ENCODE measurements around the gene PLD1.
A peak's percentile ranks its signal among the peaks of the same experiment; 100 is the strongest.

PLD1 gene

DNA sequence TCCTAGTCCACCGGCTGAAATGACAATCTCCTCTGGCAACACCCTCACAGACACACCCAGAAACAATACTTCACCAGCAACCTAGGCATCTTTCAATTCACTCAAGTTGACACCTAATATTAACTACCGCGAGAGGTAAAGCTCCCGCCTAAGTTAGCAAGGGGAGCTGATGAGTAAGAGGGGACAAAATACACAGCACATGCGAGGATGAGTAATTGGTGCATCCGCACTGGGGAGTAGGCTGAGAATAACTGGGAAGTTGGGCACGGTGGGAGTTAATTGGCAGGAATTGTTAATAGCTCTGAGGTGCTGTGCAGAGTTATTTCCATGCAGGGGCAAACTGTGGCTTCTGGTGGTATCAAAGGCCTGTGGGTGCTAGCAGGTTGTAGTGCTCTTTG, 14.5 kb upstream of the PLD1 start:
- TF ChIP-seq MYC (IDR thresholded peaks at IDR 0.05; ENCODE audit: low read depth, low read length) (no peak), POLR2A (IDR thresholded peaks at IDR 0.05; ENCODE audit: extremely low read depth, insufficient read length) (no peak)
- TF ChIP-seq, protein P1, sequence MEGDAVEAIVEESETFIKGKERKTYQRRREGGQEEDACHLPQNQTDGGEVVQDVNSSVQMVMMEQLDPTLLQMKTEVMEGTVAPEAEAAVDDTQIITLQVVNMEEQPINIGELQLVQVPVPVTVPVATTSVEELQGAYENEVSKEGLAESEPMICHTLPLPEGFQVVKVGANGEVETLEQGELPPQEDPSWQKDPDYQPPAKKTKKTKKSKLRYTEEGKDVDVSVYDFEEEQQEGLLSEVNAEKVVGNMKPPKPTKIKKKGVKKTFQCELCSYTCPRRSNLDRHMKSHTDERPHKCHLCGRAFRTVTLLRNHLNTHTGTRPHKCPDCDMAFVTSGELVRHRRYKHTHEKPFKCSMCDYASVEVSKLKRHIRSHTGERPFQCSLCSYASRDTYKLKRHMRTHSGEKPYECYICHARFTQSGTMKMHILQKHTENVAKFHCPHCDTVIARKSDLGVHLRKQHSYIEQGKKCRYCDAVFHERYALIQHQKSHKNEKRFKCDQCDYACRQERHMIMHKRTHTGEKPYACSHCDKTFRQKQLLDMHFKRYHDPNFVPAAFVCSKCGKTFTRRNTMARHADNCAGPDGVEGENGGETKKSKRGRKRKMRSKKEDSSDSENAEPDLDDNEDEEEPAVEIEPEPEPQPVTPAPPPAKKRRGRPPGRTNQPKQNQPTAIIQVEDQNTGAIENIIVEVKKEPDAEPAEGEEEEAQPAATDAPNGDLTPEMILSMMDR (IDR thresholded peaks at IDR 0.05; ENCODE audit: low read depth, low read length), result no peak
- TF ChIP-seq, protein P2, sequence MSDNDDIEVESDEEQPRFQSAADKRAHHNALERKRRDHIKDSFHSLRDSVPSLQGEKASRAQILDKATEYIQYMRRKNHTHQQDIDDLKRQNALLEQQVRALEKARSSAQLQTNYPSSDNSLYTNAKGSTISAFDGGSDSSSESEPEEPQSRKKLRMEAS (IDR thresholded peaks at IDR 0.05; ENCODE audit: low read depth, low read length), result no peak
- no peak overlapping the region for H3K4me3 ChIP-seq (ENCODE audit: low read depth, low read length)
- no peak for DNase-seq (ENCODE audit: low read depth)

GRCh38 chr3:171824116-171824515, 13.8 kb upstream of the PLD1 start:
- no peak overlapping the region for H3K4me3 ChIP-seq (ENCODE audit: low read depth, low read length)
- peak; percentile 44 for DNase-seq (ENCODE audit: low read depth)
- TF ChIP-seq, protein P2 (IDR thresholded peaks at IDR 0.05; ENCODE audit: low read depth, low read length), result peak; percentile 43; the same call in 1 of the 2 replicates
- no peak for TF ChIP-seq MYC (IDR thresholded peaks at IDR 0.05; ENCODE audit: low read depth, low read length)

DNA sequence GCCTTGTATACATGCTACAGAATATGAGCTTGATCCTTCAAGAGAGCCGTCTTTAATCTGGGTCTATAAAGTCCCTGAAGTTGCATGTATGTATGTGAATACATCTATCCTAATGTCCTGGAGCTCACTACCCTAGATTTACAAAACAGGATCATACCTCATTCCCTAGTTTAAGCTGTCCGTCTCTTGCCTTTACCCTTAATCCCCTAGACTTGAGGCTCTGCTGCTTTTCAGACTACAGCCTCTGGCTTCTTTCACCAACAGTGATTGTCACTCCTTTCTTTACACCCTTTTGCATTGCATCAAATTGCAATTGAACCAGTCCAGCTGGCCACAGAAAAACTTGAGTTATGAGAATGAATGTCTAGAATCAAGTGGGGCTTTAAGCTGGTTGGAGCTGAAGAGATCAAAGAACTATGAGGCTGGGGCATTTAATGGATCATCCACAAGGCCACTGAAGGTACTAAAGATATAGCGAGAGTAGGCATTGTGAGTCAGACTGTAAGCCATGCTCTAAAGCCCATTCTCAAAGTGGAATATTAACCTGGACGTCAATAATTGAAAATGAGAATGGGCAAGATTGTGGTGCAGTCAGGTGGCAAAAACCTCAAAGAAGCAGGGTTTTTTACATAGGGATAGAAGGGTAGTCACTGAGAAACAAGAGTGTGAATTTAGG, 12.3 kb upstream of the PLD1 start:
- TF ChIP-seq, protein P1 (IDR thresholded peaks at IDR 0.05; ENCODE audit: low read depth, low read length), result no peak
- TF ChIP-seq, protein P2 (IDR thresholded peaks at IDR 0.05; ENCODE audit: low read depth, low read length), result no peak
- TF ChIP-seq MYC (IDR thresholded peaks at IDR 0.05; ENCODE audit: low read depth, low read length) (no peak), POLR2A (IDR thresholded peaks at IDR 0.05; ENCODE audit: extremely low read depth, insufficient read length) (no peak)
- no peak for DNase-seq (ENCODE audit: low read depth)
- H3K4me3 ChIP-seq (ENCODE audit: low read depth, low read length), result no peak overlapping the region

DNA sequence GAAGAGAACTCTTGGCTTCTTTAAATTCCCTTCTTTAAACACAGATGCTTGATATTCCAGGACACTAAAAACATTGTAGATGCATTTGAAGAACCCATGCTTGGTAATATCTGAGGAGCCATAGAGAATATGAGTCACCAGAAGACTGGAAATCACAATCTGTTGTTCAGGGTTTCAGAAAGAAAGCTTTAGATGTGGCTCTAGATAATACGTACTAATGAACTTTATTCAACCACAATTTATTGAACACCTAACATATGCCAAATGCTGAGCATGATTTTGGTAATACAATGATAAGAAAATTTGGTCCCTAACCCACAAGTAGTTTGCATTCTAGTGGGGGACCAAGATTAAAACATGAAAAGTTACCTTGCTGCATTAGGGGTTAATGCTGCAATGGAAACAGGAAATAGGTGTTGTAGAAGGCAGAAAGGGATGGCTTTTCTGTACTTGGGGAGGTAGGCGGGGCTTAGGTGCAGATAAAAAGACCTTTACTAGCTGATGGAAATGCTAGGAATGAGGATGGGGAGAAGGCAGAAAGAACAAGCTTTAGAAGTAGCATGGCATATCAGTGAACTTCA, 11.6 kb upstream of the PLD1 start:
- TF ChIP-seq, protein P1 (IDR thresholded peaks at IDR 0.05; ENCODE audit: low read depth, low read length), result no peak
- TF ChIP-seq POLR2A (IDR thresholded peaks at IDR 0.05; ENCODE audit: extremely low read depth, insufficient read length) (no peak), MYC (IDR thresholded peaks at IDR 0.05; ENCODE audit: low read depth, low read length) (no peak)
- TF ChIP-seq, protein P2 (IDR thresholded peaks at IDR 0.05; ENCODE audit: low read depth, low read length), result no peak
- no peak for DNase-seq (ENCODE audit: low read depth)
- H3K4me3 ChIP-seq (ENCODE audit: low read depth, low read length), result no peak overlapping the region

DNA sequence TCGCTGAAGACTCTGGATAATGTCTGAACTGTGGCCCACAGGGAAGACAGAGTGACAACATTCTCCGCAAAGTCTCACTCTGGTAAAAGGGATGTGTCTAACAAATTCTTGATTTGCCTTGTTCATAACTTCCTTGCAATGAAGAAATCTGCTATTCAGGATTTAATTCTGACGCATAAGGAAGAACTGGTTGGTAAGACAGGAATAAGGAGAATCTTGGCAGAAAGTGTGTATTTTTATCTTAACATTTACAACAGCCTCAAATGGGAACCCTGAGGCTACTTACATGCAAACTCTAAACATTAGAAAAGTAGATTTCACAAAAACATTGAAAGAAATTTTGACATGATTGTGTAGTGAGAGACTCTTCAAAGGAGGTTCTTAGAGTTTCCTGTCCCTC, 10.8 kb upstream of the PLD1 start:
- no peak for DNase-seq (ENCODE audit: low read depth)
- H3K4me3 ChIP-seq (ENCODE audit: low read depth, low read length), result no peak overlapping the region
- TF ChIP-seq, protein P1 (IDR thresholded peaks at IDR 0.05; ENCODE audit: low read depth, low read length), result no peak
- TF ChIP-seq, protein P2 (IDR thresholded peaks at IDR 0.05; ENCODE audit: low read depth, low read length), result no peak

- H3K4me3 ChIP-seq (ENCODE audit: low read depth, low read length), result no peak overlapping the region
- no peak for DNase-seq (ENCODE audit: low read depth)
- no peak for TF ChIP-seq MYC (IDR thresholded peaks at IDR 0.05; ENCODE audit: low read depth, low read length)
Observed at GRCh38 chr3:171817074-171817800, 7.0 kb upstream of the PLD1 start.

Measured in NB4 (cell line).